Measurements from ENCODE around the gene ZCCHC8. TPM values are rescaled to one million over a fixed set of nuclear protein-coding genes. Genes with fewer than 3 reads are reported as not detected.
"Not testable (repeated sequence)": the region's sequence is repeated elsewhere in the genome, so short reads cannot be mapped to it uniquely, and the experiment has no call there.

The ZCCHC8 gene
- total RNA-seq, 1 experiment from 2014 or later: 30.5 TPM

DNA sequence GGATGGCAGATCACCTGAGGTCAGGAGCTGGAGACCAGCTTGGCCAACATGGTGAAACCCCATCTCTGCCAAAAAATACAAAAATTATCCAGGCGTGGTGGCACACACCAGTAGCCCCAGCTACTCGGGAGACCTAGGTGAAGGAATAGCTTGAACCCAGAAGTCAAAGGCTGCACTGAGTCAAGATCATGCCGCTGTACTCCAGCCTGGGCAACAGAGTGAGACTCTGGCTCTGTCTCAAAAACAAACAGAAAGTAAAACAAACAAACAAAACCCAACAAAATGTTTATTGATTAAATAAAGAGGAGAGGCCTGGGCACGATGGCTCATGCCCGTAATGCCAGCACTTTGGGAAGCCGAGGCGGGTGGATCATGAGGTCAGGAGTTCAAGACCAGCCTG lies 5.5 kb downstream of the ZCCHC8 start:
- H3K79me2 ChIP-seq (ENCODE audit: insufficient read depth, low read length): peaks cover 79% of the 10 kb centered on the region
- no peak for TF ChIP-seq REST (IDR thresholded peaks at IDR 0.05; ENCODE audit: low read depth)
- TF ChIP-seq SP1 (IDR thresholded peaks at IDR 0.05; ENCODE audit: low read depth): no peak
- no peak for TF ChIP-seq JUND (IDR thresholded peaks at IDR 0.05)
- no peak for TF ChIP-seq CBX3 (IDR thresholded peaks at IDR 0.05; ENCODE audit: low read depth)
- no peak for TF ChIP-seq SIN3A (IDR thresholded peaks at IDR 0.05; ENCODE audit: low read depth)
- no peak for TF ChIP-seq EGR1 (IDR thresholded peaks at IDR 0.05; ENCODE audit: low read depth)
- no peak for TF ChIP-seq ATF3 (IDR thresholded peaks at IDR 0.05)
- no peak for TF ChIP-seq ZNF274 (IDR thresholded peaks at IDR 0.05; ENCODE audit: low read depth, low read length)
- TF ChIP-seq TCF7L2 (IDR thresholded peaks at IDR 0.05; ENCODE audit: borderline replicate concordance, extremely low read depth, insufficient read depth, insufficient read length): no peak
- no peak for TF ChIP-seq YY1 (IDR thresholded peaks at IDR 0.05; ENCODE audit: extremely low read depth, insufficient replicate concordance, low read depth, low read length)
- no peak for TF ChIP-seq ZFX (IDR thresholded peaks at IDR 0.05)
- TF ChIP-seq SRF (IDR thresholded peaks at IDR 0.05; ENCODE audit: low read depth): no peak
- no peak for TF ChIP-seq CEBPB (IDR thresholded peaks at IDR 0.05; ENCODE audit: low read depth)
- no peak for TF ChIP-seq EZH2phosphoT487 (IDR thresholded peaks at IDR 0.05; ENCODE audit: borderline replicate concordance)
- no peak for TF ChIP-seq POLR2A (IDR thresholded peaks at IDR 0.05; ENCODE audit: borderline replicate concordance, extremely low read depth, insufficient read depth, insufficient read length)
- no peak for TF ChIP-seq FOSL1 (IDR thresholded peaks at IDR 0.05; ENCODE audit: low read depth)
- TF ChIP-seq POLR2AphosphoS5 (IDR thresholded peaks at IDR 0.05; ENCODE audit: low read depth, low read length): no peak
- no peak for TF ChIP-seq ELF1 (IDR thresholded peaks at IDR 0.05; ENCODE audit: borderline replicate concordance, low read depth)
- no peak overlapping the region for H3K4me2 ChIP-seq (ENCODE audit: low read length)
- H3K36me3 ChIP-seq (ENCODE audit: control insufficient read depth in 1 of 2, insufficient read depth in 2 of 2, low read length in 2 of 2): peaks cover 17 to 19% of the 10 kb centered on the region in 2 experiments
- ChIA-PET RAD21 (ENCODE audit: low non-redundant PET in 1 of 2, low total read pairs in 2 of 2, uncharacterized antibody in 2 of 2, unreplicated experiment in 2 of 2) (no interaction called here), CTCF (no interaction called here), POLR2A (interaction anchor here (1.6 kb wide), 1 partner anchor 19 kb away, joined by 4 read pairs; no protein-coding TSS in a partner anchor)
- no peaks in the 10 kb centered on the region for H3K9me2 ChIP-seq (ENCODE audit: insufficient read depth)
- no peak overlapping the region for H2AFZ ChIP-seq (ENCODE audit: low read depth, low read length, poor library complexity, severe bottlenecking)
- H3K4me3 ChIP-seq (replicated peaks in 1 of 2; ENCODE audit: low read depth in 1 of 2, low read length in 2 of 2): no peak overlapping the region
- no peaks in the 10 kb centered on the region for H4K20me1 ChIP-seq (ENCODE audit: insufficient read depth)
- intact Hi-C loops (cut with micrococcal nuclease): no loop called here
- H3K9ac ChIP-seq (ENCODE audit: low read length): no peak overlapping the region
- no peak for DNase-seq (ENCODE audit: low read depth, low spot score)
- no peaks in the 10 kb centered on the region for H3K9me3 ChIP-seq (ENCODE audit: control insufficient read depth in 1 of 2, insufficient read depth in 1 of 2, low read depth in 1 of 2, low read length in 2 of 2)
- no peaks in the 10 kb centered on the region for H3K27me3 ChIP-seq (ENCODE audit: insufficient read depth, low read length)
- BruUV-seq (replicated peaks): no TSS peak
- peaks cover 6 to 11% of the 10 kb centered on the region in 2 experiments; a peak in 2 of 4 replicates for H3K4me1 ChIP-seq (ENCODE audit: control insufficient read depth in 1 of 2, insufficient read depth in 2 of 2, low read length in 2 of 2)
- no peak for ATAC-seq
- no peak overlapping the region for H3K27ac ChIP-seq (ENCODE audit: low read depth, low read length)

DNA sequence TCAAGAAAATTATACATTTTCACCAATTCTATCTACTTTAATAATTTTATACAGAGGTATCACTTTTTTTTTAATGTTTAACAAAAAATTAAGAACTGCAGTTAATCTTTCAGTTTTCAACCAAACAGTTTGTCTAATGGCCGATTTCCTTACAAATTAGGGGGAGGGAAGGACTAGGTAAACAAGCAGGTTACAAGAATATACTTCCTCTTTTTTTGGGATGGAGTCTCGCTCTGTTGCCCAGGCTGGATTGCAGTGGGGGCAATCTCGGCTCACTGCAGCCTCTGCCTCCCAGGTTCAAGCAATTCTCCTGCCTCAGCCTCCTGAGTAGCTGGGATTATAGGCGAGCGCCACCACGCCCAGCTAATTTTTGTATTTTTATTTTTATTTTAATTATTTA lies 7.5 kb downstream of the ZCCHC8 start:
- BruUV-seq (replicated peaks); H3K4me3 ChIP-seq (replicated peaks in 1 of 2; ENCODE audit: low read depth in 1 of 2, low read length in 2 of 2); intact Hi-C loops (cut with micrococcal nuclease); RAD21 ChIA-PET (ENCODE audit: low non-redundant PET in 1 of 2, low total read pairs in 2 of 2, uncharacterized antibody in 2 of 2, unreplicated experiment in 2 of 2); H3K27me3 ChIP-seq (ENCODE audit: insufficient read depth, low read length); H2AFZ ChIP-seq (ENCODE audit: low read depth, low read length, poor library complexity, severe bottlenecking); H3K4me2 ChIP-seq (ENCODE audit: low read length); ATAC-seq; H3K9me2 ChIP-seq (ENCODE audit: insufficient read depth); POLR2A ChIA-PET; H4K20me1 ChIP-seq (ENCODE audit: insufficient read depth); CTCF ChIA-PET; H3K27ac ChIP-seq (ENCODE audit: low read depth, low read length); H3K4me1 ChIP-seq (ENCODE audit: control insufficient read depth in 1 of 2, insufficient read depth in 2 of 2, low read length in 2 of 2); H3K9me3 ChIP-seq (ENCODE audit: control insufficient read depth in 1 of 2, insufficient read depth in 1 of 2, low read depth in 1 of 2, low read length in 2 of 2); H3K9ac ChIP-seq (ENCODE audit: low read length); DNase-seq (ENCODE audit: low read depth, low spot score): not testable (repeated sequence)
- H3K79me2 ChIP-seq (ENCODE audit: insufficient read depth, low read length): peaks cover 61% of the 10 kb centered on the region
- H3K36me3 ChIP-seq (ENCODE audit: control insufficient read depth in 1 of 2, insufficient read depth in 2 of 2, low read length in 2 of 2): peaks cover 33 to 34% of the 10 kb centered on the region in 2 experiments

All from HCT116 (cell line).